Mesodermal cell (in vitro differentiated cells): ENCODE measurements around the gene OR5K4.

Source experiments
- H3K27ac ChIP-seq: 2 replicates; pipeline ENCODE4 v1.7.0; 2013; ENCODE audit warnings: mild to moderate bottlenecking, low read depth, low read length, moderate library complexity; ENCODE audit not compliant: severe bottlenecking
- H3K36me3 ChIP-seq: 2 replicates; pipeline ENCODE4 v1.7.1; 2013; ENCODE audit warnings: mild to moderate bottlenecking, low read length, moderate library complexity; ENCODE audit not compliant: control insufficient read depth, insufficient read depth
- H3K4me1 ChIP-seq: one replicate; pipeline ENCODE4 v1.7.1; 2013; ENCODE audit warnings: mild to moderate bottlenecking, low read length; ENCODE audit not compliant: insufficient read depth, control insufficient read depth, poor library complexity, severe bottlenecking
- H3K4me3 ChIP-seq: 2 replicates; pipeline ENCODE4 v1.7.0; 2013; ENCODE audit warnings: low read length, control low read depth, mild to moderate bottlenecking; ENCODE audit not compliant: insufficient read depth, poor library complexity, severe bottlenecking; ENCODE audit errors: extremely low read depth
- H3K9me3 ChIP-seq: 2 replicates; pipeline ENCODE4 v1.7.1; 2013; ENCODE audit warnings: mild to moderate bottlenecking, low read length, moderate library complexity; ENCODE audit not compliant: control insufficient read depth
- WGBS, 2 experiments: methylation state at CpG; one replicate each; pipeline ENCODE4 v1.1.5; 2013; ENCODE audit warnings: missing lambda C conversion rate in 2 of 2; ENCODE audit not compliant: insufficient coverage in 2 of 2; 5-methylcytosine and 5-hydroxymethylcytosine counted together

Gene OR5K4

GRCh38 chr3:98333989-98334606, 19.6 kb upstream of the OR5K4 start:
- H3K9me3 ChIP-seq: no peaks in the 10 kb centered on the region
- no peaks in the 10 kb centered on the region for H3K4me1 ChIP-seq
- 82 to 86% methylated on average over 1 to 2 of the region's 3 CpGs for WGBS, 2 experiments

GRCh38 chr3:98339031-98339430, 14.6 kb upstream of the OR5K4 start:
- Histone ChIP-seq H3K4me1 (no peaks in the 10 kb centered on the region), H3K9me3 (no peaks in the 10 kb centered on the region), H3K36me3 (no peaks in the 10 kb centered on the region), H3K4me3 (no peak overlapping the region), H3K27ac (no peak overlapping the region)
- WGBS, 2 experiments: no CpG with 5 or more reads among the region's 1 CpG

More at GRCh38 chr3:98333989-98334606, 19.6 kb upstream of the OR5K4 start:
- Histone ChIP-seq H3K4me3 (no peak overlapping the region), H3K27ac (no peak overlapping the region), H3K36me3 (no peaks in the 10 kb centered on the region)

DNA sequence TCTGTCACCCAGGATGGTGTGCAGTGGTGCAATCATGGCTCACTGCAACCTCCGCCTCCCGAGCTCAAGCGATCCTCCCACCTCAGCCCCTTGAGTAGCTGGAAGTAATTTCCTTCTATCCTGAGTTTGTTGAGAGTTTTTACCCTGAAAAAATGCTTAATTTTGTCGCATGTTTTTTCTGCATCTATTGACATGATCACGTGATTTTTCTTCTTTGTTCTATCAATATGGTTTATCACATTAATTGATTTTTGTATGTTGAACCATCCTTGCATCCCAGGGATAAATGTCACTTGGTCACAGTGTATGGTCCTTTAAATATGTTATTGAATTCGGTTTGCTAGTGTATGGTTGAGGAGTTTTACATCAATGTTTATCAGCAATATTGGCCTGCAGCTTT, 11.9 kb upstream of the OR5K4 start:
- Histone ChIP-seq H3K9me3 (peaks cover 4% of the 10 kb centered on the region), H3K36me3 (no peaks in the 10 kb centered on the region), H3K4me1 (no peaks in the 10 kb centered on the region), H3K27ac (no peak overlapping the region), H3K4me3 (no peak overlapping the region)
- WGBS, 2 experiments: 84 to 97% methylated on average over 4 to 5 of the region's 6 CpGs

- Histone ChIP-seq H3K36me3 (no peaks in the 10 kb centered on the region), H3K4me1 (no peaks in the 10 kb centered on the region), H3K27ac (no peak overlapping the region), H3K4me3 (no peak overlapping the region), H3K9me3 (peaks cover 4% of the 10 kb centered on the region)
- WGBS, 2 experiments: 66 to 90% methylated on average over 5 to 8 of the region's 13 CpGs
Observed at GRCh38 chr3:98343647-98344507, 9.8 kb upstream of the OR5K4 start.

DNA sequence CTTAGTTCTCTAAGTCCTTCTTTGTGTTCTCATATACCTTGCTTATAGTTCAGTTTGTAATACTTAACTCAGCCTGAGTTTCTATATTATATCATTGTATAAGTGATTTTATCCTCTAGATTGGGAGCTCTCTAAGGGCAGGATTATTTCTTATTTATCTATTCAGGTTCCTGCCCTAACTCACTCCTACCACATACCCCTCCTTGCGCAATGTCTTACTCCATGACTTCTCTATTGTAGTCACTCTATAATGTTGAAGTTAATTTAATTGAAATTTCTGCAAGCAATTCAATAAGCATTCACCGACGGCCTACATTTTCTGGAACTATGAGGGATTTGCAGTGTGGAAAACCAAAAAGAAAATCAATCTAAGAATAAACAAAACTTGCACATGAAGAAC, 3.6 kb upstream of the OR5K4 start:
- no CpG with 5 or more reads among the region's 3 CpGs for WGBS, 2 experiments
- Histone ChIP-seq H3K4me1 (no peaks in the 10 kb centered on the region), H3K27ac (no peak overlapping the region), H3K9me3 (peaks cover 4% of the 10 kb centered on the region), H3K4me3 (no peak overlapping the region), H3K36me3 (no peaks in the 10 kb centered on the region)

- no peaks in the 10 kb centered on the region for H3K9me3 ChIP-seq
- no peaks in the 10 kb centered on the region for H3K4me1 ChIP-seq
- H3K27ac ChIP-seq: no peak overlapping the region
- no peak overlapping the region for H3K4me3 ChIP-seq
- H3K36me3 ChIP-seq: no peaks in the 10 kb centered on the region
Observed at GRCh38 chr3:98359250-98359649, 5.6 kb downstream of the OR5K4 start.

DNA sequence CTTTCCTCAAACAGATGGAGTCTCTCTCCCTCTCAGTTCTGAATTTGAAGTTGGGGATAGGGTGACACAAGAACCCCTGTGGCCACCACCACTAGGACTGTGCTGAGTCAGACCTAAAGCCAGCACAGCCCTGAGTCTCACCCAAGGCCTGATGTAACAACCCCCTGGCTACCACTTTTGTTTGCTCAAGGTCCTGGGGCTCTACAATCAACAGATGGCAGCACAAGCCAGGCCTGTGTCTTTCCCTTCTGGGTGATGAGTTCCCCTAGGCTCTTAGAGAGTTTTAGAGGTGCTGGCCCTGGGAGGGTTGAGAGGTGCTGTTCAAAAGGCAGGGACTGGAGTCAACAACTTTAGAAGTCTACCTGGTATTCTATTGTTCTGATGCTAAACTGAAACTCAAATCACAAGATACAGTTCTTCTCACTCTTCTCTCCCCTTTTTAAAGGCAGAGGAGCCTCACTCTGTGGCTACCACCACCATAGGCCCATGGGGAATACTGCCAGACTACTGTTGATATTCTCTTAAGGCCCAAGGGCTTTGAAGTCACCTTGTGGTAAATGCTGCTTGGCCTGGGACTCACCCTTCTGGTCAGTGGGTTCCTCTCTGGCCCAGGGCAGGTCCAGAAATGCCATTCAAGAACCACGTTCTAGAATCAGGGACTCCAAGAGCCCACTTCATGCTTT, 6.5 kb downstream of the OR5K4 start:
- WGBS, 2 experiments: 71% methylated on average over 1 of the region's 1 CpG; no CpG with 5 or more reads in 1 of the 2 experiments

DNA sequence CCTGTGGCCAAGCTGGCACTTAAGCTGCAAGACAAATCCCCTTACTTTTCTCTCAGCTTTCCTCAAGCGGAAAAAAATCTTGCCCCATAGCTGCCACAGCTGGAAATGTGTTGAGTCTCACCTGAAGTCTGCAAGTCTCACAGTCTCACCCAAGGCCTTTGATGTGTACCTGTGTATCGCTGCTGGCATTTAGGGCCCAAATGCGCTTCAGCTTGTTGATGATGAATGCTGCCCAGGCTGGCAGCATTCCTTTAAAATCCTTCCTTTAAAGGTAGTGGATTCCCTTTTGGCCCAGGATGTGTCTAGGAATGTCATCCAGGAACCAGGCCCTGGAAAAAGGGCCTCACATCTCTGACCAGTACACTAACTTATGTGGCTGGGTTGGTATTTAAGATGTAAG, 7.0 kb downstream of the OR5K4 start:
- H3K27ac ChIP-seq: no peak overlapping the region
- H3K36me3 ChIP-seq: no peaks in the 10 kb centered on the region
- no peak overlapping the region for H3K4me3 ChIP-seq
- no peaks in the 10 kb centered on the region for H3K9me3 ChIP-seq
- 90 to 95% methylated on average over 3 of the region's 3 CpGs for WGBS, 2 experiments
- H3K4me1 ChIP-seq: no peaks in the 10 kb centered on the region

More for the DNA sequence above, 6.5 kb downstream of the OR5K4 start:
- Histone ChIP-seq H3K27ac (no peak overlapping the region), H3K9me3 (no peaks in the 10 kb centered on the region), H3K36me3 (no peaks in the 10 kb centered on the region), H3K4me1 (no peaks in the 10 kb centered on the region), H3K4me3 (no peak overlapping the region)

GRCh38 chr3:98361289-98361688, 7.6 kb downstream of the OR5K4 start:
- 83 to 84% methylated on average over 2 of the region's 2 CpGs for WGBS, 2 experiments
- H3K36me3 ChIP-seq: no peaks in the 10 kb centered on the region
- H3K9me3 ChIP-seq: no peaks in the 10 kb centered on the region
- no peaks in the 10 kb centered on the region for H3K4me1 ChIP-seq
- H3K4me3 ChIP-seq: no peak overlapping the region
- no peak overlapping the region for H3K27ac ChIP-seq

DNA sequence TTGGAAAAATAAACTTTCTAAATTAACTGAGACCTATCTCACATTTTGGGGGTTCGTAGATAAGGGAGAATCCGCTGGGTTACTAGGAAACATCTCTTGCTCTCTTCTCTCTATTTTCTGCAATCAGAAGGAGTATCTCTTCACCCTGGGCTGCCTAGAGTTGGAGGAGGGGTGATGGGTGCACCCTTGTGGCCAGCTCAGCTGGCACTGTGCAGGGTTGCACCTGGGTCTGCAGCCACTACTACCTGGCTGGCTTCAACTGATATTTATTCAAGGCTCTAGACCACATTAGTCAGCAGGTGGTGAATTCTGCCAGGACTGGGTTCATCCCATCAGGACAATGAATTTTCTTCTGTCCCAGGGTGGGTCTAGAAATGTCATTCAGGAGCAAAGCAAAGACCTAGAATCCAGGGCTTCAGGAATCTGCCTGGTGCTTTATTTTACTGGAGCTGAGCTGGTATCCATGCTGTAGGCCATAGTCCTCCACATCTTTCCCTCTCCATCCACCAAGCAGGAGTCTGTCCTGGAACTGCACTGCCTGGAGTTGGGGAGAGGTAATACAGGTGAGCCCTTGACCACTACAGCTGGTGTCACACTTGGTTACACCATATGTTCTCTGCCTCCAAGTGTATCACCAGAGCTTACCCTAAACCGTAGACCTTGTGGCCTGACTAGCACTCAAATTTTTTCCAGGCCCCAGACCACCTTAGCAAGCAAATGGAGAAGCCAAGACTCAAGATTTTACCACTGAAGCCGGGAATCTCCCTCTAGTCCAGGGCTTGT, 14.0 kb downstream of the OR5K4 start:
- WGBS, 2 experiments: 93% methylated on average over 3 of the region's 4 CpGs; no CpG with 5 or more reads in 1 of the 2 experiments
- no peaks in the 10 kb centered on the region for H3K4me1 ChIP-seq
- H3K36me3 ChIP-seq: no peaks in the 10 kb centered on the region
- no peak overlapping the region for H3K4me3 ChIP-seq
- H3K9me3 ChIP-seq: no peaks in the 10 kb centered on the region
- no peak overlapping the region for H3K27ac ChIP-seq
